Posterior vena cava (tissue), 2 donors: ENCODE results near the gene AMD1. TPM values are rescaled to one million over a fixed set of nuclear protein-coding genes. Genes with fewer than 3 reads are reported as not detected.
"Not testable (repeated sequence)": the region's sequence is repeated elsewhere in the genome, so short reads cannot be mapped to it uniquely, and the experiment has no call there.

Source experiments
- DNase-seq: peaks from one replicate; pipeline ENCODE4 v3.0.0-alpha.2; 2020; ENCODE audit warnings: low spot score
- intact Hi-C, 2 donors: fragments of 100-400 bp; cut with DNase I; formaldehyde crosslinking; loops; one replicate each; pipeline versions ENCODE4 v1.14.1 to v1.14.2; 2022 to 2023
- total RNA-seq, 2 donors: library from RNA; stranded (reverse); fragmentation: NEBNext Ultra II Directional; extraction: Animal tissue kit (Norgen Biotek cat#: 25700); gene quantifications; one replicate each; pipeline ENCODE4 v1.2.1, GENCODE V29; 2021
- donor health status: DM: yes; HTN: yes; CAD: no.
- donor health status: DM: yes; HTN: yes; CAD: no.

The AMD1 gene
- total RNA-seq, 2 donors from 2014 or later: 39.7 to 57.9 TPM

GRCh38 chr6:110902091-110902490 lies 27.5 kb downstream of the AMD1 start:
- intact Hi-C loops: no loop called here
- DNase-seq: no peak

GRCh38 chr6:110906273-110906672 lies 31.7 kb downstream of the AMD1 start:
- DNase-seq, intact Hi-C loops: not testable (repeated sequence)

GRCh38 chr6:110930781-110931180 lies 56.2 kb downstream of the AMD1 start:
- DNase-seq: no peak
- intact Hi-C loops: no loop called here

GRCh38 chr6:110933912-110934311 lies 59.3 kb downstream of the AMD1 start:
- intact Hi-C loops: no loop called here
- DNase-seq: no peak

GRCh38 chr6:110934381-110934898 lies 59.9 kb downstream of the AMD1 start:
- DNase-seq: no peak
- intact Hi-C loops: no loop called here

- no peak for DNase-seq
- intact Hi-C loops: no loop called here
Measured at GRCh38 chr6:110935171-110935570, 60.6 kb downstream of the AMD1 start.

GRCh38 chr6:110938171-110938570 lies 63.6 kb downstream of the AMD1 start:
- intact Hi-C loops: no loop called here
- DNase-seq: no peak

GRCh38 chr6:110939429-110940200 lies 65.0 kb downstream of the AMD1 start:
- intact Hi-C loops: loop anchor here in 1 of 2 donors (10.0 kb wide), 1 partner anchor 415 kb away; no protein-coding TSS in a partner anchor
- DNase-seq: no peak

GRCh38 chr6:110944681-110945151 lies 70.1 kb downstream of the AMD1 start:
- intact Hi-C loops: loop anchor here in 1 of 2 donors (5.0 to 10.0 kb wide), 2 partner anchors 262 to 420 kb away; no protein-coding TSS in a partner anchor
- no peak for DNase-seq

Other genes starting within 250 kb of the AMD1 start
- 10 to 100 TPM; 12.0 to 12.7 TPM for gene CDK19, start 59.3 kb upstream of the AMD1 start, total RNA-seq
- gene GTF3C6, start 83.9 kb downstream of the AMD1 start, total RNA-seq: 10 to 100 TPM; 56.6 to 63.8 TPM
- gene RPF2, start 107.3 kb downstream of the AMD1 start, total RNA-seq: 10 to 100 TPM; 28.0 to 30.3 TPM
- gene SLC16A10, start 212.7 kb downstream of the AMD1 start, total RNA-seq: 1 to 10 TPM; 5.8 to 7.6 TPM